Stimulated activated CD8-positive, alpha-beta memory T cell treated with anti-CD3 and anti-CD28 coated beads, Interleukin-15, amount 100 ng/mL, for 24 hours (primary cell): ENCODE data around the gene WASF1.
"Not testable (repeated sequence)": the region's sequence is repeated elsewhere in the genome, so short reads cannot be mapped to it uniquely, and the experiment has no call there.

Source experiments
- DNase-seq: peaks from one replicate; pipeline ENCODE4 v3.0.0-alpha.2; 2020; ENCODE audit warnings: low read depth

WASF1 gene

DNA sequence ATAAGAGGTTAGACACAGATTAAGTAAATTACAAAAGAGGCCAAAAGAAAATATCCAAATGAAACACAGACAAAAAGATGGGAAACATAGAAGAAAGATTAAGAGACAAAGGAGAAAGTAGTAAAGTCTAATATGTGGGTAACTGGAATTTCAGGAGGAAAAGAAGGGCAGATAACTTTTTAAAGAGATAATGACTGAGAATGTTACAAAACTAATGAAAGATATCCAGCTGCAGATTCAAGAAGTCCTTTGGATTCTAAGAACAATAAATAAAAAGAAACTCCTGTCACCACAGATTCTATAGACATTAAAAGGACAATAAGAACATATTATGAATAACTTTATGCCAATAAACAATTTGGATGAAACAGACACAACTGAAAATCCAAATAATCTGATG, 90.1 kb downstream of the WASF1 start:
- no peak for DNase-seq

DNA sequence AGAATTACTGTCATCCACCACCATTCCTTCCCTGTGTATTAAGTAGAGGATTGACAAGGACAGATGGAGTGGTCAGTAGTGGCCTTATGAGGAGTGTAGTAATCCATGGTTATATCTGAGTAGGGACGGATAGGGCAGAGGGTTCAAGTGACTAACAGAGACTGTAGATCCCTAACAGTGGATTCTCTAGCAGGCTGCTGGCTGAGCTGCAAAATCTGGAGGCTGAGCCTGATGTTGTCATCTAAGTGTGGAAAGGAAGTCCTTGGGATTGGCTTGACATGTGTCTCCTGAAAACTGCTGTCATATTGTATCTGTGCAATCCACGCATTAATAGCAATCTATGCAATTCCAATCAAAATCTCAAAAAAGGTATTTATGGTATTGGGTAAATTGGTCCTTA, 94.2 kb downstream of the WASF1 start:
- no peak for DNase-seq

DNA sequence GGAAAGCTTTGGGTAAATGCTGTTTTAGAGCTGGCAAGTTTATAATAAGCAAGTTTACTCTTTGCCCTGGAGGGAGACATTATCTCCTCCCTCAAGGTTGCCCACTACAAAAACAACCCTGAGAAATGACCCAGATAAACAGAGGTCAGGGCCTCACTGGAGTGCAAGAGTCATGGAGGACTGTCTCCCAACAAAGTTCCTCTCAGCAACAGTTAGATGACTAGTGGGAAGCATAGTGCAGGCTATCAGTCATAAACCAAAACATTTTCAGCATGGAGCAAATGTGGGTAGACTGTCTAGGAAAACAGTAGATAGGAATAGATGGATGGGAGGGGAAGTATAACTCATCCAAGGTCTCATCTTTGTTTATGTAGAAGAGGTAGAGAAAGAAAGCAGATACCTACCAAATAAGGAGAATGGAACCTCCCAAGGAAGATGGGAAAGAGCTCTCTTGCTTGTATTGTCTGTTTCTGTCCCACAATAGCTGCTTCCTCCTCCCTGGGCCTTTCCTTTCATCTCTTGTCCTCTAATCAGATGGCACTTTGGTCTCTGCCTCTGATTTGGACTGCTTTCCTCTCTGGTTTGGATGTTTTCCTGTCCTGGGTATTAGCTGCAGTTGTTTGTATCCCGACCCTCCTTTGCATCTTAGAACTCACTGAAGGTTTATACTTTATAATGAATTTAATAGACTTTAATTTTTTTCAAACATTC, 95.4 kb downstream of the WASF1 start:
- no peak for DNase-seq

DNA sequence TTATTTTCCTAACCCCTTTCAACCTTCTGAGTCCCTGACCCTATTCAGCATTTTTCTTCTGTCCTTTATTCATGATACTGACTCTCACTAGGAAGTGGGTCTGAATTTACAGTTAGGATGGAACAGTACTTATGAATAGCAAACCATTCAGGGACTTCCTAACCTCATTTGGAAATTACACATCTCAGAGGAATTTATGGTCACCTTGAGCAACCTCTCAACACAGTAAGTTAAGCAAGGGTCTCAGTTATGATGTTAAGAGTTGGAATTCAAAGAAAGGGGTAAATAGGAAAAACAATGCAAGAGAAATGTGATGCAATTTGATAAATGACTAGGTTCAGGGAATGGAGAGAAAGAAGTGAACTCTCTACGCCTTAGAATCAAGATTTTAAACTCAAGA, 104.1 kb downstream of the WASF1 start:
- DNase-seq, result no peak

DNA sequence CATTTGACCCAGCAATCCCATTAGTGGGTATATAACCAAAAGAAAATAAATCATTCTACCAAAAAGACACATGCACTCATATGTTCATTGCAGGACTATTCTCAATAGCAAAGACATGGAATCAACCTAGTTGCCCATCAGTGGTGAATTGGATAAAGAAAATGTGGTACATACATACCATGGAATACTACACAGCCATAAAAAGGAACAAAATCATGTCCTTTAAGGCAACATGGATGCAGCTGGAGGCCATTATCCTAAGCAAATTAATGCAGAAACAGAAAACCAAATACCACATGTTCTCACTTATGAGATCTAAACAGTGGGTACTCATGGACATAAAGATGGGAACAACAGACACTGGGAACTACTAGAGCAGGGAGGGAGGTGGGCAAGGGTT, 106.0 kb downstream of the WASF1 start:
- not testable (repeated sequence) for DNase-seq

DNA sequence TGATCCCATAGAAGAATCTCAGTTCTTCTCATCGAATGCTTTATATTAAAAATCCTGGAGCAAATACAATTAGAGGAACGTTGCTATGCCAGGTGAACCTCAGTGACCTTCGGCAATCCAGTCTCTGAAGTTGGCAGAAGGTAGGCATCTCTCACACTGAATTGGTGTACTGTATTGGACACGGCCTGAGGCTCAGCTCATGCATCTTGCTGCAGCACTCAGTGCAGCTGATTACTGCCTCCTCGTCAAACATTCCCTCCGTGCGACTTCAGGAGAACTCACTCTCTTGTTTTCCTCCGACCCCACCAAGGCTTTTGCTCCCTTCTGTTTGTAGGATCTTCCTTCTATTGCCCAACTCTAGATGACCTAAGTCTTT, 110.9 kb downstream of the WASF1 start:
- no peak for DNase-seq

DNA sequence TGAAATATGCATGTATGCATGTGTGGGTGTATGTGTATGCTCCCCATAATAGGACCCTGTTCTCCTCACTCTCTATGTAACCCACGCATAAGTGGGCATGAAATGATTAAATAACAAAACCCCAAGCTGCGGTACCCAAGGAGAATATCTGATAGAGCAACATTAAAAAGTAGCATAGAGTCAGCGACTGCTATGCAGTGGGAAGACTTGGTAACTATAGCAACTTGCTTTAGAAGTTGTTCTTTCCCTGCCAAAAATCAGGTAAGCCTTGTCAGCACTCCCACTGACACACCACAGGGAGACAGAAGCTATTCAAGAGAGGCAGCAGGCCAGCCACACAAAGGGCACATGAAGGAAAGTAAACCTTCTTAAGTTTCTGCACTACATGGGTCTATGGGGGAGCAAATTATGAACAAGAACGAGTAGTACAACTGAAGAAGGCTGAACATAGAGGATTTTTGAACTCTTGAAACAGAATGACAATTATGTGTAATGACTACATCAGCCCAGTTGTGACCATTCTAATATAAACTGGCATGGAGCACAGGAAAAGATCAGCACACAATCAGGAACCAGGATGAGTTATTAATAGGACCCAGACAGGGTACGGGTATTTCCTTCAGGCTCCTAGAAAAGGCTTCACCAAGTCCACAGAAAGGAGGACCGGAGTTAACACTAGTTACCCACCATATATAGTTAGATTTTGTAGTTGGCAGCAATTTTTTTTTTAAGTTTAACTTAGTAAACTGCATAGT, 111.5 kb downstream of the WASF1 start:
- no peak for DNase-seq

DNA sequence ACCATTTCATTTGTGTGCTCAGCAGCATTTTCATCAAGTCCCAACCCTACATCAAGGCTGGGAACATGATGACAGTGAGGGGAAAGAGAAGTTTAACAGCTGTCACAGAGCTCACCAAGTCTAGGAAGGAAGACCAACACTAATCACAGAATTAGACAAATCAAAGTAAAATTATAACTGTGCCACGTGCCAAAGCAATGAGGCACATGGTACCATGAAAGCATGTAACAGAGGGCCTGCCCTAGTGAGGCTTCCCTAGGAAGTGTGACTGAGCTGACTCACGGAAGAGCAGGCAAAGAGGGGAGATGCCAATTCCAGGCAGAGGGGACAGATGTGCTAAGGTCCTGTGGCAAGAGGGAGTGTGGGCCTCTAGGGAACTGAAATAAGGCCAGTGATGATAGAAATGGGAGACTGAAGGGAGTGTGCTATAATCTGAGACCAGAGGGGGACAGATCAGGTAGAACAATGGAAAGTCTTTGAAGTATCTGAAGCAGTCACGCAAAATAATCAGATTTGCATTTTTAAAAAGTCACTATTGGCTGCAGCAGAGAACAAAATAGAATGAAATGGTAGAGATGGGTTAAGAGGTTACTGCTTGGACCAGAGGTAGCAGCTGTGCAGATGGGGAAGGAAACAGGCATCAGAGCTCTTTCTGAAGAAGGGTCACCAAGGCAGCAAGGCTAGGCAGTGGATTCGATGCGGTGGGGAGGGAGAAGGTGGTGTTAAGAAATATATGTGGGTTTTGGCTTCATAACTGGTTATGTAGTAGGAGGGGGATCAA, 114.5 kb downstream of the WASF1 start:
- DNase-seq, result no peak

DNA sequence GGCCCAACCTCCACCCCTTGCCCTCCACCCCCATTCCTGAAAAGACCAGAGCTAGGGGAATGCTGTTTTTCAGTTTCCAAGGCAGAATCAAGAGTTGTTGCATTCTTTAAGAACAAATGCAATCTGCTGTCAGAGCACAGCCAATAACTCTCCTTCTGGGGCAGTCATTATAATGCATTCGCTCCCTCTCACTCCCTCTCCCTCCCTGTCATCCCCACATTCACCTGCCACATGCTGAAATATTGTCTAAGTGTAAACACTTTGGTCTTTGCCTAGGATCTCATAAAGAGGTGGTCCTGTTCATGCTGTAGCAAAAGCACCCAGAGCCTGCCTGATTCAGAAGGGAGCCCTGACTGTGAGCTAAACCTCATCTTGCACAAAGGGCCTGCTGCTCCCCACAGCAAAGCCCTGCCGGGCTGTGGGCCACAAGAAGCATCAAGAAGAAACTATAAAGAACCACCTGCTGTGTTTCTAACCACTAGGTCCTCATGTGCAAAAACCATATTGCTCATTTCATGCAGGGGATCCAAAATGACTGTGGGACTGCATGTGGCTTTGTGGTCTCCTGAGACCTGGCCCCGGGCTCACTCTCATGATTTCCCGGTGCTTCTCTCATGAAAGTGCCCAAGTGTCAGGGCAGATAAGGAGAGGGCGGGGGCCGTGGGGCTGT, 115.7 kb downstream of the WASF1 start:
- DNase-seq, result no peak

DNA sequence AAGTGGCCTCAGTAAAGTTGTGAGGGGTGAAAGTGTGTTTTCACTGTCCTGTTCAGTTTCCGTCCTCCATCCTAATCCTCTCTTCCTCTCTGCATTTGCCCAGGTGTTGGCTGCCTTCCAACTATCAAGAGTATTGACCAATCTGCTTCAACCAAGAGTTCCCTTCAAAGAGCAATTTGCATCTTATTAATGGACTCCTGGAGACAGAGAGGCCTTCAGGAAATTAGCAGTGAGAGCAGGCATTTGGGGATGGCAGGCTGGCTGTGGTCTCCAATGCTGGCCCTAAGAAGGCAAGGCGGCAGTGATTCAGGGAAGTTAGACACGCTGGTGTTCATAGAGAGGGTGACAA, 124.1 kb downstream of the WASF1 start:
- DNase-seq, result no peak

DNA sequence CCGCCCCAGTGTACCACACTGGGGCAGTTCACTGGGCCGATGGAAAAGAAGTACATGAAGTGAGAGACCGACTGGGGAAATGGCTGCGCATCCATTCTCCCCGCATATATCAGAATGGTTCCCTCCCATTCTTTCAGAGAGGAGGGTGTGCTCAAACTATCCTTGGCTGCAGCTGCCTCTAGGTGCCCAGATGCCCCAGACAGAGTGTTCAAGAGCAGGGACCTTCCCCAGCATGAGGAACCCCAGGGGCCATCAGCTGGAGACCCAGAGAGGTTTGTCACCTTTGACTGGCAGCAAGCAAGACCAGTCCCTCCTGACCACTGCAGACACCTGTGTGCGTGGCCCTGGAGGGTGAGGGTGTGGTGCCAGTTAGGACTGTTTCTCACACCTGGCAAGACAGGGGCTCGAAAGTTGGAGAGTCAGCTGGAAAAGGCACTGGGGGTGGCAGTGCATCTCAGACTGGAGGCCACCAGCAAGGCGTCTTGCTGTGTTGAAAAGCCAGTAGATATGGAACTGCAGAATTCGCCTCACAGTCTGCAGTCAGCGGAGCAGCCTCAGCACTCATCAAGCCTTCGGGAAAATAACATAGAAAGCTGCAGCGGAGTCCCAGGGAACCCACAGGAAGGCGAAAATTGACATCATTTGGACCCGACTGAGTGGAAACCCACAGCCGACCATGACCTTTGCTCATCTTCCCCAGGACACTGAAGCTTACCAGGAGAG, 124.6 kb downstream of the WASF1 start:
- DNase-seq, result no peak

DNA sequence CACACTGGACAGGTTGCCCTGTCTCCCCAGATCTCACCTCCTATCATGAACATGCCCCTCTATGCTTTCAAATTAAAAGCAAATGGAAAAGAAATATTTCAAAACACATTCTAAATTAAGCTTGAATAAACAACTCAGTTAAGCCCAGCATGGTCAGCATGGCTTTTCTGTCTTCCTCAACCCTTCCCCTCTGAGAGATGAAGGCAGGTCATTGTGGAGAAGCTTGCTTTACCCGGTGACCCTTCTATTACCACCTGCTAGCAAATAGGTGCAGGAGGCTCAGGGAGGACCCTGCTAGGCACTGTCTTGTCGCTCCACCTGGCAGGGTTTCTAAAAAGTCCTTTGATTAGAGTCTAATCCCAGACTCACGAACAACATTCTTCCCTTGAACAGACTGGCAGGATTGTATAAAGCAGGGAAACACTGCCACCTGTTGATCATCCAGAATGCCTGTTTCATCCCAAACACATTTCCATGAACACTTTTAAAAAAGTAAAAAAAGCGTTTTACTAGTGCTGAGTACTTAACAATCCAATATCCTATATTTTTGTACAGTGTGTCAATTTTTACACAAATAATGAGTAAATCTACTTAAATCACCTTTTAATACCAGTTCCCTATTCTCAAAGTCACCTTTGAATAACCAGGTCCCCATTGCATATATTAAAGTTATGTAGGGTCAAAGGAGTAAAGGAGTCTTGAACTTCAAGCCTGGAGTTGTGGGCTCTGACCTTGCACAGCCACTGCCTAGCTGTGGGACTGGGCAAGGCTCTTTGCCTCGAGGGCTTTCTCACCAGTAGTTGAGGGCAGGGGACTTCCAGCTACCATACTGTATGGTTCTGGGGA, 125.9 kb downstream of the WASF1 start:
- DNase-seq, result no peak

DNA sequence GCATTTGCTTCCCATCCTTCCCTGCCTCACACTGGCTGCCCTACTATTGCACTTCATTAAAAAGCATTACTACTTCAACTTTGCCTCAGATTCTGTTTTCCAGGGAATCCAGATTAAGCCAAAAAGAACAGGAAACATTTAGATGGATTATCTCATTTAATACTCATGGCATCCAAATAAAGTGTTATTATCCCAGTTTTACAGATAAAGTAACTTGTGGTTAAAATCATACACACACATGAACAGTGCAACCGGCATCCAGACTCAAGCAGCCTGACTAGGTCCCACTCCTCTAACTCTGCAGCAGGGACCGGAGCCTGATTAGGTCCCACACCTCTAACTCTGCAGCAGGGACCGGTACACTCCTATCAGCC, 129.0 kb downstream of the WASF1 start:
- DNase-seq, result no peak
